HepG2 (cell line): ENCODE data around the gene TOP3B.

Experiments used
- ARID3A ChIP-seq: IDR thresholded peaks from 2 replicates; pipeline ENCODE4 v1.6.1; 2012; ENCODE audit warnings: low read depth, low read length, improper control_type of control experiment
- ATF6 ChIP-seq: sonication (generic); formaldehyde crosslinking; conservative IDR thresholded peaks from 2 replicates; pipeline ENCODE4 v1.4.0; 2020; ENCODE audit warnings: missing genetic modification reagents
- CHD4 ChIP-seq: fragments of 200-600 bp; sonication (generic); IDR thresholded peaks from 2 replicates; pipeline ENCODE4 v1.7.0; 2017; ENCODE audit warnings: mild to moderate bottlenecking, low read length, borderline replicate concordance
- CTCF ChIP-seq: sonication (generic); formaldehyde crosslinking; IDR thresholded peaks from 2 replicates; pipeline ENCODE4 v1.5.0; 2020; ENCODE audit warnings: mild to moderate bottlenecking, missing genetic modification reagents, moderate library complexity
- POLR2A ChIP-seq, 2 experiments: IDR thresholded peaks; 2 replicates each; pipeline ENCODE4 v1.6.1; 2011; ENCODE audit warnings: low read depth in 2 of 2, low read length in 2 of 2, mild to moderate bottlenecking in 1 of 2, moderate library complexity in 1 of 2; ENCODE audit not compliant: insufficient read depth in 1 of 2
- ZNF784 ChIP-seq: sonication (generic); formaldehyde crosslinking; IDR thresholded peaks from 2 replicates; pipeline ENCODE4 v1.5.1; 2020; ENCODE audit warnings: missing genetic modification reagents, mild to moderate bottlenecking, borderline replicate concordance

GRCh38 chr22:21947040-21948014, 35.3 kb downstream of the TOP3B start:
- TF ChIP-seq CTCF (CRISPR knock-in tag), result peak; percentile 22; the same call in 1 of the 2 replicates
- no peak for TF ChIP-seq ARID3A
- TF ChIP-seq ATF6 (CRISPR knock-in tag), result no peak
- no peak for TF ChIP-seq CHD4
- TF ChIP-seq POLR2A (IDR thresholded peaks at IDR 0.05; ENCODE audit: insufficient read depth in 1 of 2, low read depth in 2 of 2, low read length in 2 of 2), result no peak
- no peak for TF ChIP-seq ZNF784
